ENCODE measurements around the gene ZDHHC6. TPM values are rescaled to one million over a fixed set of nuclear protein-coding genes. Genes with fewer than 3 reads are reported as not detected.
A peak's percentile ranks its signal among the peaks of the same experiment; 100 is the strongest.
"Not testable (repeated sequence)": the region's sequence is repeated elsewhere in the genome, so short reads cannot be mapped to it uniquely, and the experiment has no call there.

The ZDHHC6 gene
- total RNA-seq, 3 donors from 2014 or later = 33.4 to 43.6 (median 42.7) TPM

- intact Hi-C loops (cut with DNase I, micrococcal nuclease) = no loop called here
- ATAC-seq = peak; percentile 67
- Histone ChIP-seq H3K36me3 (ENCODE audit: low read depth) (no peaks in the 10 kb centered on the region), H3K4me1 (ENCODE audit: low read depth) (peaks cover 78% of the 10 kb centered on the region), H3K4me3 (no peak overlapping the region), H3K9me3 (no peaks in the 10 kb centered on the region)
- no peak for TF ChIP-seq CTCF (IDR thresholded peaks at IDR 0.05)
- no peak for DNase-seq
Measured at GRCh38 chr10:112389271-112389822, 57.4 kb downstream of the ZDHHC6 start.

GRCh38 chr10:112388548-112388947 is 58.2 kb downstream of the ZDHHC6 start:
- intact Hi-C loops (cut with DNase I, micrococcal nuclease) = no loop called here
- ATAC-seq (peak; percentile 19), DNase-seq (no peak)
- H3K4me3 ChIP-seq = no peak overlapping the region
- peaks cover 80% of the 10 kb centered on the region for H3K4me1 ChIP-seq (ENCODE audit: low read depth)
- no peaks in the 10 kb centered on the region for H3K36me3 ChIP-seq (ENCODE audit: low read depth)
- no peaks in the 10 kb centered on the region for H3K9me3 ChIP-seq
- TF ChIP-seq CTCF (IDR thresholded peaks at IDR 0.05) = no peak

- ATAC-seq = peak; percentile 12
- peaks cover 81% of the 10 kb centered on the region for H3K4me1 ChIP-seq (ENCODE audit: low read depth)
- DNase-seq; H3K9me3 ChIP-seq; H3K36me3 ChIP-seq (ENCODE audit: low read depth); intact Hi-C loops (cut with DNase I, micrococcal nuclease); H3K4me3 ChIP-seq: not testable (repeated sequence)
Measured at GRCh38 chr10:112388056-112388455, 58.7 kb downstream of the ZDHHC6 start.

- TF ChIP-seq CTCF (IDR thresholded peaks at IDR 0.05) = no peak
- no peaks in the 10 kb centered on the region for H3K36me3 ChIP-seq (ENCODE audit: low read depth)
- intact Hi-C loops (cut with DNase I, micrococcal nuclease) = no loop called here
- DNase-seq = no peak
- H3K4me3 ChIP-seq = no peak overlapping the region
- H3K9me3 ChIP-seq = no peaks in the 10 kb centered on the region
- peaks cover 66% of the 10 kb centered on the region for H3K4me1 ChIP-seq (ENCODE audit: low read depth)
- peak; percentile 41 for ATAC-seq
Measured at GRCh38 chr10:112385201-112385600, 61.5 kb downstream of the ZDHHC6 start.

GRCh38 chr10:112384141-112384540 is 62.6 kb downstream of the ZDHHC6 start:
- Histone ChIP-seq H3K9me3 (no peaks in the 10 kb centered on the region), H3K4me1 (ENCODE audit: low read depth) (peaks cover 56% of the 10 kb centered on the region), H3K36me3 (ENCODE audit: low read depth) (no peaks in the 10 kb centered on the region), H3K4me3 (no peak overlapping the region)
- intact Hi-C loops (cut with DNase I, micrococcal nuclease) = no loop called here
- DNase-seq = no peak
- TF ChIP-seq CTCF (IDR thresholded peaks at IDR 0.05) = no peak
- ATAC-seq = no peak

GRCh38 chr10:112383325-112383724 is 63.4 kb downstream of the ZDHHC6 start:
- DNase-seq = peak in 1 of 3 donors; percentile 72
- Histone ChIP-seq H3K4me3 (no peak overlapping the region), H3K4me1 (ENCODE audit: low read depth) (peaks cover 52% of the 10 kb centered on the region), H3K36me3 (ENCODE audit: low read depth) (no peaks in the 10 kb centered on the region), H3K9me3 (no peaks in the 10 kb centered on the region)
- intact Hi-C loops (cut with DNase I, micrococcal nuclease) = no loop called here
- ATAC-seq = peak; percentile 86
- no peak for TF ChIP-seq CTCF (IDR thresholded peaks at IDR 0.05)
